ENCODE measurements around the gene CTLA4. TPM values are rescaled to one million over a fixed set of nuclear protein-coding genes. Genes with fewer than 3 reads are reported as not detected.

CTLA4 gene
- total and polyA plus RNA-seq, 10 of the 15 experiments (the other 5 are each of a cell fraction or from before 2014, with no cell fraction given) = not detected

DNA sequence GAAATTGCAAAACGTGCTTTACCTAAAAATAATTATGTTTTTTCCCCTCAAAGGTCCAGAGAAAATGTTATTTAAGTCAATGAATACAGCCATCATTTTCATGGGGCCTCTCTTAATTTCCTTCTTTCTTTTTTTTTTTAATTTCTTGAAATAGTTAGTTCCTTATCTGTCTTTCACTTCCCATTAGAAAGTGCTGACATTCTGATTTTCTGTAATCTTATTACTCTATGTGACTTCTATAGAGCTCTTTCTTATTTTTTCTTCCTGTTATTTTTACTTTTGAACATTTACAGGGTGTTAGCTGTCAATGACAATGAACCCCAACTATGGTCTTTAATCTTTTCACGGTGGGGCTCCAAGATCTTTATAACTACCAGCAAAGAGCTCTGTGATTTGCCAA lies 30.0 kb downstream of the CTLA4 start:
- Histone ChIP-seq H3K4me3 (no peak overlapping the region), H3K27me3 (replicated peaks in 1 of 2; ENCODE audit: control insufficient read depth in 2 of 2, insufficient read depth in 2 of 2, low read length in 1 of 2) (no peaks in the 10 kb centered on the region; a peak in 1 of 4 replicates), H3K9me3 (replicated peaks; ENCODE audit: control insufficient read depth, insufficient read depth, low read length) (peaks cover 3% of the 10 kb centered on the region; the same call in 2 of the 3 replicates), H2AFZ (ENCODE audit: control insufficient read depth, low read depth, low read length) (no peak overlapping the region), H4K20me1 (ENCODE audit: control insufficient read depth, insufficient read depth) (no peaks in the 10 kb centered on the region), H3K27ac (ENCODE audit: control insufficient read depth, insufficient read depth) (no peak overlapping the region), H3K4me1 (ENCODE audit: control insufficient read depth, insufficient read depth, low read length) (no peaks in the 10 kb centered on the region), H3K36me3 (ENCODE audit: control insufficient read depth in 2 of 2, insufficient read depth in 2 of 2, low read length in 1 of 2) (no peaks in the 10 kb centered on the region), H3K4me2 (ENCODE audit: control insufficient read depth, insufficient read depth) (no peak overlapping the region), H3K79me2 (ENCODE audit: control insufficient read depth, insufficient read depth, low read length) (no peaks in the 10 kb centered on the region), H3K9ac (ENCODE audit: control insufficient read depth, insufficient read depth, low read length) (no peak overlapping the region)
- FAIRE-seq (no peak), DNase-seq (ENCODE audit: low read depth, low spot score) (no peak), ATAC-seq (no peak)
- ChIA-PET CTCF (no interaction called here), POLR2A (interaction anchor here (0.9 kb wide), 1 partner anchor 11 kb away, joined by 3 read pairs; no protein-coding TSS in a partner anchor), RAD21 (ENCODE audit: unreplicated experiment) (no interaction called here), SMC1A (ENCODE audit: uncharacterized antibody, unreplicated experiment) (interaction anchor here (0.9 to 1.0 kb wide), 2 partner anchors 12 to 17 kb away, joined by 3 to 4 read pairs; no protein-coding TSS in a partner anchor)
- intact Hi-C loops (cut with micrococcal nuclease; ENCODE audit: unreplicated experiment) (loop anchor here (5.0 kb wide), 1 partner anchor 55 kb away; no protein-coding TSS in a partner anchor), in situ Hi-C loops (cut with MboI) (no loop called here)
- BruUV-seq (replicated peaks) = no TSS peak
- WGBS (ENCODE audit: insufficient coverage, insufficient replicate concordance, low lambda C conversion rate, missing lambda C conversion rate) = 0% methylated on average over 2 of the region's 2 CpGs
- TF ChIP-seq MTA3 (IDR thresholded peaks at IDR 0.05; ENCODE audit: borderline replicate concordance, low read length) (no peak), HCFC1 (IDR thresholded peaks at IDR 0.05; ENCODE audit: low read length) (no peak), ZZZ3 (IDR thresholded peaks at IDR 0.05; ENCODE audit: control insufficient read depth, insufficient read length, low read depth) (no peak), TCF12 (IDR thresholded peaks at IDR 0.05; ENCODE audit: low read depth, low read length) (no peak), ETV6 (conservative IDR thresholded peaks at IDR 0.05 in 1 of 2, IDR thresholded peaks at IDR 0.05 in 1 of 2; ENCODE audit: borderline replicate concordance in 1 of 2, low read depth in 1 of 2) (no peak), E4F1 (IDR thresholded peaks at IDR 0.05; ENCODE audit: borderline replicate concordance, partially characterized antibody) (no peak), TCF3 (IDR thresholded peaks at IDR 0.05; ENCODE audit: borderline replicate concordance, insufficient read depth, low read depth, low read length) (no peak), NBN (IDR thresholded peaks at IDR 0.05) (no peak), RAD21 (IDR thresholded peaks at IDR 0.05; ENCODE audit: insufficient read depth, low read depth, low read length) (no peak), MYB (IDR thresholded peaks at IDR 0.05; ENCODE audit: borderline replicate concordance, low read depth, low read length) (no peak), RELA (IDR thresholded peaks at IDR 0.05; ENCODE audit: borderline replicate concordance, partially characterized antibody) (no peak), HDAC2 (IDR thresholded peaks at IDR 0.05) (no peak)
- TF ChIP-seq, protein P1, sequence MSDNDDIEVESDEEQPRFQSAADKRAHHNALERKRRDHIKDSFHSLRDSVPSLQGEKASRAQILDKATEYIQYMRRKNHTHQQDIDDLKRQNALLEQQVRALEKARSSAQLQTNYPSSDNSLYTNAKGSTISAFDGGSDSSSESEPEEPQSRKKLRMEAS (IDR thresholded peaks at IDR 0.05; ENCODE audit: low read depth, low read length) = no peak
- TF ChIP-seq, protein P2, sequence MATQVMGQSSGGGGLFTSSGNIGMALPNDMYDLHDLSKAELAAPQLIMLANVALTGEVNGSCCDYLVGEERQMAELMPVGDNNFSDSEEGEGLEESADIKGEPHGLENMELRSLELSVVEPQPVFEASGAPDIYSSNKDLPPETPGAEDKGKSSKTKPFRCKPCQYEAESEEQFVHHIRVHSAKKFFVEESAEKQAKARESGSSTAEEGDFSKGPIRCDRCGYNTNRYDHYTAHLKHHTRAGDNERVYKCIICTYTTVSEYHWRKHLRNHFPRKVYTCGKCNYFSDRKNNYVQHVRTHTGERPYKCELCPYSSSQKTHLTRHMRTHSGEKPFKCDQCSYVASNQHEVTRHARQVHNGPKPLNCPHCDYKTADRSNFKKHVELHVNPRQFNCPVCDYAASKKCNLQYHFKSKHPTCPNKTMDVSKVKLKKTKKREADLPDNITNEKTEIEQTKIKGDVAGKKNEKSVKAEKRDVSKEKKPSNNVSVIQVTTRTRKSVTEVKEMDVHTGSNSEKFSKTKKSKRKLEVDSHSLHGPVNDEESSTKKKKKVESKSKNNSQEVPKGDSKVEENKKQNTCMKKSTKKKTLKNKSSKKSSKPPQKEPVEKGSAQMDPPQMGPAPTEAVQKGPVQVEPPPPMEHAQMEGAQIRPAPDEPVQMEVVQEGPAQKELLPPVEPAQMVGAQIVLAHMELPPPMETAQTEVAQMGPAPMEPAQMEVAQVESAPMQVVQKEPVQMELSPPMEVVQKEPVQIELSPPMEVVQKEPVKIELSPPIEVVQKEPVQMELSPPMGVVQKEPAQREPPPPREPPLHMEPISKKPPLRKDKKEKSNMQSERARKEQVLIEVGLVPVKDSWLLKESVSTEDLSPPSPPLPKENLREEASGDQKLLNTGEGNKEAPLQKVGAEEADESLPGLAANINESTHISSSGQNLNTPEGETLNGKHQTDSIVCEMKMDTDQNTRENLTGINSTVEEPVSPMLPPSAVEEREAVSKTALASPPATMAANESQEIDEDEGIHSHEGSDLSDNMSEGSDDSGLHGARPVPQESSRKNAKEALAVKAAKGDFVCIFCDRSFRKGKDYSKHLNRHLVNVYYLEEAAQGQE (IDR thresholded peaks at IDR 0.05; ENCODE audit: low read depth, low read length) = no peak
